DOHH2 (cell line): ENCODE results near the gene CCND3.
A peak's percentile ranks its signal among the peaks of the same experiment; 100 is the strongest.

Experiments used
- H3F3A ChIP-seq: fragments of 200-600 bp; sonication (generic), shearing (Covaris generic); 2 replicates; pipeline ENCODE4 v1.6.0; 2016; ENCODE audit warnings: antibody characterized with exemption, mild to moderate bottlenecking; ENCODE audit not compliant: control insufficient read depth, insufficient read depth
- H3K27ac ChIP-seq: fragments of 200-600 bp; sonication (generic); 2 replicates; pipeline ENCODE4 v1.5.1; 2014; ENCODE audit warnings: low read depth, mild to moderate bottlenecking, low read length, moderate library complexity
- H3K27me3 ChIP-seq: fragments of 200-600 bp; sonication (generic); 2 replicates; pipeline ENCODE4 v1.6.1; 2014; ENCODE audit warnings: mild to moderate bottlenecking, low read length, mixed read lengths; ENCODE audit not compliant: control insufficient read depth
- H3K36me3 ChIP-seq: fragments of 200-600 bp; sonication (generic); 2 replicates; pipeline ENCODE4 v1.6.1; 2014; ENCODE audit warnings: mild to moderate bottlenecking, low read length, moderate library complexity, mixed read lengths; ENCODE audit not compliant: control insufficient read depth
- H3K4me1 ChIP-seq: fragments of 200-600 bp; sonication (generic); 2 replicates; pipeline ENCODE4 v1.6.1; 2014; ENCODE audit warnings: mild to moderate bottlenecking, low read length, mixed read lengths; ENCODE audit not compliant: control insufficient read depth
- H3K4me2 ChIP-seq: fragments of 200-600 bp; sonication (generic); 2 replicates; pipeline ENCODE4 v1.6.0; 2014; ENCODE audit warnings: mild to moderate bottlenecking, low read length, moderate library complexity
- H3K4me3 ChIP-seq: fragments of 200-600 bp; sonication (generic); 2 replicates; pipeline ENCODE4 v1.5.1; 2014; ENCODE audit warnings: mild to moderate bottlenecking, low read length, mixed read lengths
- H3K79me2 ChIP-seq: fragments of 200-600 bp; sonication (generic); 2 replicates; pipeline ENCODE4 v1.6.1; 2014; ENCODE audit warnings: mild to moderate bottlenecking, low read length, mixed read lengths; ENCODE audit not compliant: control insufficient read depth
- H3K9me2 ChIP-seq: fragments of 200-600 bp; sonication (generic); replicated peaks from 2 replicates; pipeline ENCODE4 v1.6.1; 2014; ENCODE audit warnings: mild to moderate bottlenecking, low read length, mixed read lengths; ENCODE audit not compliant: control insufficient read depth
- H3K9me3 ChIP-seq: fragments of 200-600 bp; sonication (generic); 2 replicates; pipeline ENCODE4 v1.6.1; 2014; ENCODE audit warnings: antibody characterized with exemption, low read length, mixed read lengths; ENCODE audit not compliant: control insufficient read depth, insufficient read depth
- H4K20me1 ChIP-seq: fragments of 200-600 bp; sonication (generic); 2 replicates; pipeline ENCODE4 v1.6.0; 2014; ENCODE audit warnings: low read depth, mild to moderate bottlenecking, antibody characterized with exemption, low read length, moderate library complexity; ENCODE audit not compliant: control insufficient read depth, insufficient read depth
- CTCF ChIP-seq: fragments of 200-600 bp; sonication (generic); IDR thresholded peaks from one replicate; pipeline ENCODE4 v1.5.1; 2014; ENCODE audit warnings: antibody characterized with exemption, mild to moderate bottlenecking, low read depth, low read length; ENCODE audit not compliant: poor library complexity, severe bottlenecking
- EZH2phosphoT487 ChIP-seq: fragments of 200-600 bp; sonication (generic); IDR thresholded peaks from 2 replicates; pipeline ENCODE4 v1.6.1; 2017; ENCODE audit warnings: borderline replicate concordance, mild to moderate bottlenecking, antibody characterized with exemption, low read length, moderate library complexity, mixed read lengths

CCND3 gene

GRCh38 chr6:41937472-41937860 is 4.1 kb downstream of the CCND3 start:
- H3F3A ChIP-seq = peaks cover 40% of the 10 kb centered on the region
- H3K4me2 ChIP-seq = peak overlapping the region; percentile 76

GRCh38 chr6:41936073-41936837 is 5.4 kb downstream of the CCND3 start:
- Histone ChIP-seq H3K36me3 (peaks cover 100% of the 10 kb centered on the region), H3K27me3 (no peaks in the 10 kb centered on the region), H3K4me1 (peaks cover 90% of the 10 kb centered on the region), H4K20me1 (peaks cover 3% of the 10 kb centered on the region; the same call in 1 of the 2 replicates), H3K27ac (peak overlapping the region; percentile 86), H3K9me3 (no peaks in the 10 kb centered on the region), H3K79me2 (peaks cover 84% of the 10 kb centered on the region), H3K4me2 (peak overlapping the region; percentile 76), H3K9me2 (no peaks in the 10 kb centered on the region), H3K4me3 (peak overlapping the region; percentile 95), H3F3A (peaks cover 49% of the 10 kb centered on the region)
- TF ChIP-seq EZH2phosphoT487 = no peak
- TF ChIP-seq CTCF = peak; percentile 92

More at GRCh38 chr6:41937472-41937860, 4.1 kb downstream of the CCND3 start:
- H3K79me2 ChIP-seq = peaks cover 84% of the 10 kb centered on the region
- H3K27ac ChIP-seq = peak overlapping the region; percentile 86
- H4K20me1 ChIP-seq = peaks cover 3% of the 10 kb centered on the region; the same call in 1 of the 2 replicates
- H3K36me3 ChIP-seq = peaks cover 90% of the 10 kb centered on the region
- H3K4me3 ChIP-seq = peak overlapping the region; percentile 95
- H3K9me3 ChIP-seq = no peaks in the 10 kb centered on the region
- no peaks in the 10 kb centered on the region for H3K27me3 ChIP-seq
- H3K9me2 ChIP-seq = no peaks in the 10 kb centered on the region
- H3K4me1 ChIP-seq = peaks cover 85% of the 10 kb centered on the region
- no peak for TF ChIP-seq CTCF

GRCh38 chr6:41935685-41936072 is 5.9 kb downstream of the CCND3 start:
- H3K4me2 ChIP-seq = peak overlapping the region; percentile 76
- H4K20me1 ChIP-seq = peaks cover 3% of the 10 kb centered on the region; the same call in 1 of the 2 replicates
- peaks cover 50% of the 10 kb centered on the region for H3F3A ChIP-seq
- H3K27me3 ChIP-seq = no peaks in the 10 kb centered on the region
- no peaks in the 10 kb centered on the region for H3K9me2 ChIP-seq
- peak overlapping the region; percentile 86 for H3K27ac ChIP-seq
- TF ChIP-seq CTCF (no peak), EZH2phosphoT487 (no peak)
- H3K79me2 ChIP-seq = peaks cover 81% of the 10 kb centered on the region
- H3K36me3 ChIP-seq = peaks cover 100% of the 10 kb centered on the region
- H3K4me3 ChIP-seq = peak overlapping the region; percentile 95
- no peaks in the 10 kb centered on the region for H3K9me3 ChIP-seq
- peaks cover 92% of the 10 kb centered on the region for H3K4me1 ChIP-seq
